ENCODE data around the gene SNRNP35.
"Not testable (repeated sequence)": the region's sequence is repeated elsewhere in the genome, so short reads cannot be mapped to it uniquely, and the experiment has no call there.

The SNRNP35 gene

DNA sequence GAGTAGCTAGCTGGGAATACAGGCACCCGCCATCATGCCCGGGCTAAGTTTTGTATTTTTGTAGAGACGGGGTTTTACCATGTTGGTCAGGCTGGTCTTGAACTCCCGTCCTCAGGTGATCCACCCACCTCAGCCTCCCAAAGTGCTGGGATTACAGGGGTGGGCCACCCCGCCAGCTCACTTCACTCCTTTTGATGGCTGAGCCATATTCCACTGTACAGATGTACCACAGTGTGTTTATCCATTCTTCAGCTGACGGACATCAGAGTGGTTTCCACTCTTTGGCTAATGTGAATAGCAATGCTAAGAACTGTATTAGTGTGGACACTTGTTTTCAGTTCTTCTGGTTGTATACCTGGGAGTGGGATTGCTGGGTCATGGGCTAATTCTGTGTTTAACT, 29.5 kb downstream of the SNRNP35 start:
- no peak for DNase-seq (ENCODE audit: low read depth in 1 of 2, low spot score in 1 of 2)

DNA sequence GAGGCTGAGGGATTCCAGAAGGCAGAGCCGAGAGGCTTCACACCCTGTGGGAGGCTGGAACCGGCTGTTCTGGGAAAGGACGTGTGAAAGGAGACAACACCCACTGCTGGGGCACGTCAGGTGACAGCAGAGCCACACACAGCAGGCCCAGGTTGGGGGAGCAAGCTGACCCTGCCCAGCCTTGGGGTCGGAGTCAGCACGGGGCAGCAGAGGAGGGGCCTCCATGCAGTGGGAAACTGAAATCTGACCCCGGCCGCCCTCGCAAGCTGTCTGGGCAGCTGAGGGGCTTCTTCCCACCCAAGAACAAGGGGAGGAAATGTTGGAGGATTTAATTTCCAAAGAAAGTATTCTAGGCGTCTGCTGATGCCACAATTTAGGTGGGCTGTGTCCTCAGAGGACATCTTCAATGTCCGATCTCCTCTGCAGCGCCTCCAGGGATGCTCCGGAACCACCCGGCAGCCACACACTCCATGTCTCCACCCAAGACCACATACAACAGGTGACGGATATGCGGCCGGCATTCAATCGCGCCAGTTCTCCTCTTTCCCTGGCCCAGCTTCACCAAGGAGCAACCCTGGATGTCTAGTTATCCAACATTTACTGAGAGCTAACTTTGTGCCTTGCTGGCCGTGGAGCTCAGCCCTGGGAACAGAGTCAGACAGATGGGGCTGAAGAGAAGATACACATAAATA, 30.7 kb downstream of the SNRNP35 start:
- no peak for DNase-seq (ENCODE audit: low read depth in 1 of 2, low spot score in 1 of 2)

DNA sequence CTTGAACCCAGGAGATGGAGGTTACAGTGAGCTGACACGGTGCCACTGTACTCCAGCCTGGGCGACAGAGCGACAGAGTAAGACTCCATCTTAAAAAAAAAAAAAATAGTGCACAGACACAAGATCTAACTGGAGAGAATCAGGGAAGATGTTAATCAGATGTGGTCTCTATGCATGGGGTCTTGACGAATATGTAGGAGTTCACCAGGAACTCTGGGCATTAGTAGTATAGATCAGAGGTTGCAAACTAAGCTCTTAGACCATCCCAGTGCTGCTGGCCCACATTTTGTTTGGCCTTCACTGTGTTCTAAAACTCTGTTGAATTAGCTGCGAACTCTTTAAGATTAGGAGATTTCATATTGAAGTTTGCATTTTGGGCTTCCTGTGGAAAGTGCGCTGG, 31.6 kb downstream of the SNRNP35 start:
- DNase-seq (ENCODE audit: low read depth in 1 of 2, low spot score in 1 of 2), result no peak

DNA sequence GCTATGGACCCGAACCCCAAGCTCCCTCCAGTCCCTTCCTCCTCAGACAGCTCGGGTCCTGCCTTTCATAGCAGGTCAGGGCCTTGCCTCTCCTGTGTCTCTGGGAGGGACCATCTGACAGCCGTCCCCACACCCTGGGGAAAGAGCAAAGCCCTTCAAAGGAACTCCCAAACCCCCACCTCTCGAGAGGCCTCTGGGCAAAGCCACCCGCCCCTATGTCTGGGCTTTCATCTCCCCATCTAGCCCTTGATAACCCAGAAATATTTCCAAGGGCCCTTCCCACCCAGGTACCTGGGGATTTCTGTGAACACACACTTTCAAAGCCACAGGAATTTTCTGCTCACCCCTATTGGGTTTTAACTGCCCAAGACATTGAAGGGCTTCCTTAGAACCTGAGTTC, 32.1 kb downstream of the SNRNP35 start:
- no peak for DNase-seq (ENCODE audit: low read depth in 1 of 2, low spot score in 1 of 2)

DNA sequence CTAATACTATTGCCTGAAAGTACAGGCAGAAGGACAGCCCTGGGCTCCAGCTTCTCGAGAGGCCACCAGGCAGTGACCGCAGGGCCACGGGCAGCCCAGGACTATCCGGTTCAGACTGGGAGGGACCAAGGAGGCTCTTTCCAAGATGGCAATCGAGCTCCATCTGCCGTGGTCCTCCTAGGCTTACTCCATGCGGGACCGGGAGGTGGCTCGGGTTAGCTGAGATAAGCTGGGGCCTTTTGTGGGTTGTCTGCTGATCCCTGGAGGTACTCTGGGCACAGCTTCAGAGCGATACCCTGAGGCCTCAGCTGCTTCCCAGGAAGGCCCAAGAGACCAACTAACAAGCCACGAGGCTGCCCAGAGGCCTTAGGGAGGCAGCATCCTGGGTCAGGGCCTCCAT, 33.1 kb downstream of the SNRNP35 start:
- DNase-seq (ENCODE audit: low read depth in 1 of 2, low spot score in 1 of 2), result no peak

DNA sequence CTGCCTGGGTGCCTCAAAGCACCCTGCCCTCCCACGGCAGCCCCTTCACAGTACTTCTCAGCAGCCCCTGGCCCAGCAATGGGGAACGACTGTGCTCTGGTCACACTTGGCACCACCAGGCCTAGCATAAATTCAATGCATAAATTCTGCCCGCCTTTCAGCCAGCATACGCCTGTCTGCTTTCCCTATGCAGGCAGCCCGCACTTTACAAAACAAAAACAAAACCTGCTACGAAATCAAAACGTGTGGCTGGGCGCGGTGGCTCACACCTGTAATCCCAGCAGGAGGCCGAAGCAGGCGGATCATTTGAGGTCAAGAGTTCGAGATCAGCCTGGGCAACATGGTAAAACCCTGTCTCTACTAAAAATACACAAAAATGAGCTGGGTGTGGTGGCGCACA, 33.5 kb downstream of the SNRNP35 start:
- no peak for DNase-seq (ENCODE audit: low read depth in 1 of 2, low spot score in 1 of 2)

DNA sequence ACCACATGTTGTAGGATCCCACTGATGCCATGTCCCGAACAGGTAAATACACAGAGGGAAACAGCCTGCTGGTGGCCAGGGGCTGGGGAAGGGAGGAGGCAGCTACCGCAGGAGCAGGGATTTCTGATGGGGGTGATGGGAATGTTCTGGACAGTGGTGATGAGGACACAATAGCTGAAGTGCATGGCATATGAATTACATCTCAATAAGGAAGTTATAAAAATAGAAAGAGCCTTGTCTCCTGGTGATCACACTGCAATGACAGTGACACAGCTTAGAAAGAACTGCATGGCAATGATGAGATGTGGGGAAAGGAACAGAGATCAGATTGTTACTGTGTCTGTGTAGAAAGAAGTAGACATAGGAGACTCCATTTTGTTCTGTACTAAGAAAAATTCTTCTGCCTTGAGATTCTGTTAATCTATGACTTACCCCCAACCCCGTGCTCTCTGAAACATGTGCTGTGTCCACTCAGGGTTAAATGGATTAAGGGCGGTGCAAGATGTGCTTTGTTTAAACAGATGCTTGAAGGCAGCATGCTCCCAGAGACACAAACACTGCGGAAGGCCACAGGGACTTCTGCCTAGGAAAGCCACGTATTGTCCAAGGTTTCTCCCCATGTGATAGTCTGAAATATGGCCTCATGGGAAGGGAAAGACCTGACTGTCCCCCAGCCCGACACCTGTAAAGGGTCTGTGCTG, 34.5 kb downstream of the SNRNP35 start:
- DNase-seq (ENCODE audit: low read depth in 1 of 2, low spot score in 1 of 2), result not testable (repeated sequence)

DNA sequence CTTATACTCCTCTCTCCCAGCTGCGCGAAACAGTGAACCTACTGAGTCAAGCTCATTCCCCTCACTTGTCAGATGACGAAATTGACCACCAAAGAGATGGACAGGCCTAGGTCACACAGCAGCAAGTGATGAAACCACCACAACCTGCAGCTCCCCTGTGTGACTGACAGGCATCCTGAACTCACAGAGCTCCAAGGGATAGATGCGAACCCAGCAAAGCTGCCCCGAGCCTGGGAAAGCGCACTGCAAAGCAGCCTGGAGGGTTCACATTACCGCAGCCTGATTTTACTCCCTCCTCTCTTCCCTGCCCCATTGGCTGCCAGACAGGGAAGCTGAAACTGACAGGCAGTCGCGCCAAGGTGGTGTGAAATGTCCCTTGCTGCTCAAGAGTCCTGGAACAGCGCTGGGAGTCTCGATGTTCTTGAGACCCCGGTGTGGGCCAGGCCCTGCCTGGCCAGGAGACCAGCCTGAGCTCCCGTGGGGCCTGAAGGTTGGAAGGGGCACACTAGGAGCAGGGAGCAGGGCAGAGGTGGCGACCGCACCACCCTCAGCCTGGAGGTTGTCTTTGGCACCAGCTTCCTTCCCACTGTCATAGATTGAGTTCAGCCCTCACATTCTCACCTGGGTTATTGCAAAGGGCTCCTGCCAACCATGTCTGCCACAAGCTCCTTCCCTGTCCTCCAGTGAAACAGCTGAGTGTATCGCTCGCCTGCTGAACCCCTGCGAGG, 36.3 kb downstream of the SNRNP35 start:
- DNase-seq (ENCODE audit: low read depth in 1 of 2, low spot score in 1 of 2), result no peak

DNA sequence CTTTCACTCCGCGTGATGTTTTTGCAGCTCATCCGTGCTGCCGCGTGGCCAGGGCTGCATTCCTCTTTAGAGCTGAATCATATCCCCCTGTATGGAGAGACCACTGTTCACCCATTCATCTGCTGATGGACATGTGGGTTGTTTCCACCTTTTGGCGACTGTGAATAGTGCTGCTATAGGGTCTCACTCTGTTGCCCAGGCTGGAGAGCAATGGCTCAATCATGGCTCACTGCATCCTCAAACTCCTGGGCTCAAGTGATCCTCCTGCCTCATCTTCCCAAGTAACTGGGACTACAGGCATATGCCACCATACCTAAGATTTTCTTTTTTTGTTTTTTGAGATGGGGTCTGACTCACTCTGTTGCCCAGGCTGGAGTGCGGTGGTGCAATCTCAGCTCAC, 39.1 kb downstream of the SNRNP35 start:
- no peak for DNase-seq (ENCODE audit: low read depth in 1 of 2, low spot score in 1 of 2)

DNA sequence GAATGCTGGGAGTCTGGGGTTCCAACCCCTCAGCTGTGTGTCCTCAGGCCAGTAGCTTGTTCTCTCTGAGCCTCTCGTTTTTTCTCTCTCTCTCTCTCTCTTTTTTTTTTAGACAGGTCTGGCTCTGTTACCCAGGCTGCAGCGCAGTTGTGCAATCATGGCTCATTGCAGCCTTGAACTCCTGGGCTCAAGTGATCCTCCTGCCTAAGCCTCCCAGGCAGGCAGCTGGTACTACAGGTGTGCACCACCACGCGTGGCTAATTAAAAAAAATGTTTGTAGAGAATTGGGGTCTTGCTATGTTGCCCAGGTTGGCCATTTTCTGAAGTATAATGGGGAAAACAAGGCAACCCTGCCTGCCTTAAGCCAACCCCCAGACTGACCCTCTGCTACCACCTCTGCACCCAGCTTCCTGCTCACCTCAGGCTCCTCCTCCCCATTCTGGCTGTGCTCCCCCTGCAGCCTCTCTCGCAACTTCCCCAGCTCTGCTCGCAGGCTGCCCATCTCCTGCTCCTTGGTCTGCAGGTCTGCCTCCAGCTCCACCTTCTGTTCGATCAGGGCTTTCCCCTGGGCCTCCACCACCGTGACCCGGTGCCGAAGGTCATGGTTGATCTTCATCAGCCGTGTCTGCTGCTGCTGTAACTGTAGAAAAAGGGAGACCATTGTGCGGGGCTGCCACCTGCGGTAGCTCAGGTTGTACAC, 40.3 kb downstream of the SNRNP35 start:
- DNase-seq (ENCODE audit: low read depth in 1 of 2, low spot score in 1 of 2), result no peak

DNA sequence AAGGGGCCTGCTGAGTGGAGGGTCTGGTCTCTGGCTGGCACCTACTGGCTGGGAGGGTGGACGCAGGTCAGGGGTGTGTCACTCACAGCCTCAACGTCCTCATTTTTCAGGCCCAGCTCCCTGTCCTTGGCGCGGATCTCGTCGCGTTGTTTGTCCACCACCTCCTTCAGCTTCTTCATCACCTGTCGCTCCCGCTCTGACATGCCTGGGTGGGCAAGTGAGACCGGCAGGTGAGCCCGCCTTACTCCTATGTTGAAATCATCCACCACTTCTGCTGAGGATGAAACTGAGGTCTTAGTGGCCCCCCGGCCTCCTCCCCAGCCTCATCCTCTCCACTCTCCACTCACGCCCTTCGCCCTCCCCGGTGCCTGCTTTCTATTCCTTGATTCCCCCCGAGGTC, 41.4 kb downstream of the SNRNP35 start:
- DNase-seq (ENCODE audit: low read depth in 1 of 2, low spot score in 1 of 2), result no peak

DNA sequence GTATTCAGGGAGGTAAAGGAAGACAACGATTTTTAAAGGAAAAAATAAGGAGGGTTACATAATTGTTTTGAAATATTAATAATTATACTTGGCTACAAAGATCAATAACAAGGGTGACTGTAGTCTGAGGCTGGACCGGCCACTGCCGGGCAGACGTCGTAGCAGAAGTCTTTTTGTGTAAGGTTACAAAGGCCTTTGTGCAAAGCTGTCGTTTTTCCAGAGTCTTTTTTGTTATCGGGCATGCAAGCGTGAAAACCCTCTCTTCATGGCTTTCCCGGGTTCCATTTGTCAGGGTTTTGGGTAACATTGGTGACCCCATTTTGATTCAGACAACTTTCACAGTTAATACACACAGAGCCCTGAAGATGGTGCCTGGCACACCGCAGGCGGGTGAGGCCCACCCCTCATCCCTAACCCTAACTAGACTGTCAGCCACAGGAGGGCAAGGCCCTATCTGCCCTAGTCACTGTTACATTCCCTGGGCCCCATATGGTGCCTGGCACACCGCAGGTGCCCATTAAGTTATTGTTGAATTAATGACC, 44.3 kb downstream of the SNRNP35 start:
- no peak for DNase-seq (ENCODE audit: low read depth in 1 of 2, low spot score in 1 of 2)

DNA sequence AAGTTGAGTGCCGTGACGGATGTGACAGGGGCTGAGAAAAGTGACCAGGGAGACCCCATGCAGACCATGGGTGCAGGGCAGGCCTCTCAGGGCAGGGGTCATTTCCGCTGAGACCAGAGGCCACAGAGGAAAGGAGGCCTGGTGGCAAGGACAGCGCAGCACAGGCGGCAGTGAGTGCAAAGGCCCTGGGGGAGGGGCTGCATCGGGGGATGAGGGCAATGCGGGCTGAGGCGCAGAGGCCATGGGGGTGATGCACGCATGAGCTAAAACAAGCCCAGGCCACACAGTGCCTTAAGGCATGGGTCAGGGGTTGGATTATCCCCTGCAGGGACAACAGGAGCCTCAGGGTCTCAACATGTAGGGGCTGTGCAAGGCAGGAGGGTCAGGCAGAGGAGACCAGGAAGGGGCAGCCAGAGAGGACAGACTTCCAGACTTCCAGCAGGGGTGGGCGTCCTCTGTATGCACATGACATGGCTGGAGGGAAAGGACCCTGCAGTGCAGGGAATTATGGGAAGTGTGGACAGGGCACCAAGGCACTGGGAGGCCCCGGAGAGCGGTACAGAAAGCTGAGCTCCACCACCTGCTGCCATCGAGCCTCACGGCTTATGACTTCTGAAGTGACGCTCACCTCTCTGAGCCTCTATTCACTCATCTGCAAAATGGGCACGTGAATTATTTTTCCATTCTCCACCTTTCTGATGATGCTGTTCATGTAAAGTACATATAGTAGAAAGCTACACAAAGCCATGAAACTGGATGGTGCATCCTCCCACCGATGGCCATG, 48.3 kb downstream of the SNRNP35 start:
- no peak for DNase-seq (ENCODE audit: low read depth in 1 of 2, low spot score in 1 of 2)

DNA sequence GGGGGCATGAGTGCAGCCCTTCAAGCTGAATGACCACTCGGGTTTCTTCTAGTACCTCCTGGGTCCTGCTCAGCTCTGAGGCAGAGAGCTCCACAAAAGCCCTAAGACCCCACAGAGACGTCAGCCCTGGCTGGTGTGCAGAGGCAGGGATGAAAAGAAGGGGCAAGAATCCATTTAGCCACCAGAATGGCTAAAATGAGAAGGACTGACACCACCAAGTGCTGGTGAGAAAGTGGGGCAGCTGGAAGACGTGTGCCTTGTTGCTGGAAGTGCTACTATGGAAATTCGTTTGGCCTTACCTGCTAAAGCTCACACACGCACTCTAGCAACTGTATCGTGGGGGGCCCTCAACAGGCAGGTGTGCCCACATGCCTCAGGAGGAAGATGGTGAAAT, 48.9 kb downstream of the SNRNP35 start:
- DNase-seq (ENCODE audit: low read depth in 1 of 2, low spot score in 1 of 2), result no peak

DNA sequence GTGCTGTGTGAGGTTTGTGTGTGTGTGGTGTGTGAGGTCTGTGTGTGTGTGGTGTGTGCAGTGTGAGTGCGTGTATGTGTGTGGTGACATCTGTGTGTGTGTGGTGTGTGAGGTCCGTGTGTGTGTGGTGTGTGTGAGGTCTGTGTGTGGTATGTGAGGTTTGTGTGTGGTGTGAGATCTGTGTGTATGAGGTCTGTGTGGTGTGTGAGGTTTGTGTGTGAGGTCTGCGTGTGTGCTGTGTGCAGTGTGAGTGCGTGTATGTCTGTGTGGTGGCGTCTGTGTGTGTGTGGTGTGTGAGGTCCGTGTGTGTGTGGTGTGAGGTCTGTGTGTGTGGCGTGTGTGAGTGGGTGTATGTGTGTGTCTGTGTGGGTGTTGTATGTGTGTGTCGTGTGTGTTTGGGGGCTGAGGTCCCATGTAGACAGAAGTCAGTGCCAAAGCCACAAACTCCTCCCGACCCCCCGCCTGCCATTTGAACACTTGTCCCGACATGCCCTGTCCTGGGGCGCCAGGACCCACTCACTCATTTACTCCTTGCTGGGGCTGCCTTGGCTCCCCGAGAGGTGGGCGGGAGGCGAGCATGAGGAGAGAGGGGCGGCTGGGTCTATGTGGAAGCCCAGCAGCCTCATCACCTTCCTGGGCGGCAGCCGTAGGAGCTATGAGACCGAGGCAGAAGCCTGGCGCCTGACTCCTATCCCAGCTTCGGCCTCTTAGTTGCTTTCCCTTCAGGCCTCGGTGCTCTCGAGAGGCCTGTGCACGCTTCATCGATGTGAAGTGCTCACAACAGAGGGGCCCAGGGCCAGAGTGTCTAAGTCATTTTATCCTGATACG, 55.1 kb downstream of the SNRNP35 start:
- no peak for DNase-seq (ENCODE audit: low read depth in 1 of 2, low spot score in 1 of 2)

DNA sequence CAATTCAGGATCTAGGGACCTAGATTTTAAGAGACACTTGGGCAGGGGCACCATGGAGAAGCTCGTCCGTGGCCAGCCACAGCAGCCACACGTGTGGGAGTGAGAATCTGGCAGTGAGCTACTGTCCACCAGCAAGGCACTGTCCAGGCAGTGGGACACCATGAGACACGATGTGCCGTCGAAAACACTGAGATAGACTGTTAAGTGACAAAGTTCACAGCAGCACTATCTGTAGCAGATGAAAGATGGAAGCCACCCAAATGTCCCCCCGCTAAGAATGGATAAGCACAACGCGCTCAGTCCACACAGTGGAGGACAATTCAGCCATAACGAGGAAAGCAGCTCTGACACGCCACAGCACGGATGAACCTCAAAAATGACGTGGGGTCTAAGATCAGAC, 55.9 kb downstream of the SNRNP35 start:
- DNase-seq (ENCODE audit: low read depth in 1 of 2, low spot score in 1 of 2), result no peak

DNA sequence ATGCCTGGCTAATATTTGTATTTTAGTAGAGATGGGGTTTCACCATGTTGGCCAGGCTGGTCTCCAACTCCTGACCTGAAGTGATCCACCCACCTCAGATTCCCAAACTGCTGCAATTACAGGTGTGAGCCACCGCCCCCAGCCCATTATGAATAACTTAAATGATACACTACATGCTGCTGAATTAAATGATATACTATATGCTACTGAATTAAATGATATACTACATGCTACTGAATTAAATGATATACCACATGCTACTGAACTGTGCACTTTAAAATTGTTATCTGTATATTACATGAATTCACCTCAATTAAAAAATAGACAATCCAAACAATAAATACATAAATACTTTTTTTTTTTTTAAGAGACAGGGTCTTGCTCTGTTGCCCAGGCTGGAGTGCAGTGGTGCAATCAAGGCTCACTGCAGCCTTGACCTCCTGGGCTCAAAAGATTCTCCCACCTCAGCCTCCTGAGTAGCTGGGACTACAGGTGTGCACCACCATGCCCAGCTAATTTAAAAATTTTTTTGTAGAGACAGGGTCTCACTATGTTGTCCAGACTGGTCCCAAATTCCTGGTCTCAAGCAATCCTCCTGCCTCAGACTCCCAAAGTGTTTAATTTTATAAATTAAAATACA, 56.8 kb downstream of the SNRNP35 start:
- not testable (repeated sequence) for DNase-seq (ENCODE audit: low read depth in 1 of 2, low spot score in 1 of 2)

DNA sequence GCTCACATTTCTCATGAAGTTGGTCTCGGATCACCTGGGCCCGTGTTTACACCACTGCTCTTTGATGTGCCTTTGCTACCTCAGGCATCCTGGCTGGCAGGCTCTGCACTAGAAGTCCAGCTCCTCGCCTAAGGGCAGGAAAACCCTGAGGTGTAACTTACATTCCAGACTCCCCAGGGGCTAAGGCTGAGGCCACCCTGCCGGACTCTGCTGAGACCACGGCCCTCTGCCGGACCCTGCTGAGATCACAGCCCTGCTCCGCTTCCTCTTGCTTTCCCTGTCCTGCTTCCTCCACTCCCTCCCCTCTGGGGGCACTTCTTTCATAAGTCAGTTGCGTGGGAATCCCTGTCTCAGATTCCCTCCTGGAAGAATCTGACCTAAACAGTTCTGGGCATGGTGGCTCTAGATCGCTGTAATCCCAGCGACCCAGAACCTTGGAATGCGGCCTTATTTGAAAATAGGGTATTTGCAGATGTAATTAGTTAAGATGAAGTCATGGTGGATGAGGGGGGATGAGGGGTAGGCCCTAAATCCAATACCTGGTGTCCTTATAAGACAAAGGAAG, 58.4 kb downstream of the SNRNP35 start:
- DNase-seq (ENCODE audit: low read depth in 1 of 2, low spot score in 1 of 2), result no peak

Measured in activated CD4-positive, alpha-beta T cell treated with anti-CD3 and anti-CD28 coated beads, Interleukin-2, amount 50 U/mL, for 24 hours (primary cell).